GM23338 (cell line): ENCODE measurements around the gene MYO1E. TPM values are rescaled to one million over a fixed set of nuclear protein-coding genes. Genes with fewer than 3 reads are reported as not detected.

Experiments used
- ATAC-seq: fragments of 200-7000 bp; cut with Tn5 transposase; 3 replicates; pipeline ENCODE4 v1.9.1; 2020
- DNase-seq: peaks from one replicate; pipeline ENCODE4 v3.0.0-alpha.2; 2015; ENCODE audit warnings: low spot score
- H2AFZ ChIP-seq: fragments of 200-600 bp; sonication (generic); 2 replicates; pipeline ENCODE4 v1.8.0; 2016; ENCODE audit warnings: antibody characterized with exemption, mild to moderate bottlenecking, moderate library complexity
- H3F3A ChIP-seq: fragments of 200-600 bp; sonication (generic); replicated peaks from 2 replicates; pipeline ENCODE4 v1.8.0; 2017; ENCODE audit warnings: antibody characterized with exemption, mixed run types, low read depth
- H3K27ac ChIP-seq: fragments of 200-600 bp; sonication (generic); 2 replicates; pipeline ENCODE4 v1.6.1; 2016; ENCODE audit warnings: low read depth
- H3K27me3 ChIP-seq: fragments of 200-600 bp; sonication (generic); 2 replicates; pipeline ENCODE4 v1.8.0; 2016; ENCODE audit warnings: mild to moderate bottlenecking, mixed run types, moderate library complexity; ENCODE audit not compliant: insufficient read depth
- H3K36me3 ChIP-seq: fragments of 200-600 bp; sonication (generic); 2 replicates; pipeline ENCODE4 v1.8.0; 2016; ENCODE audit warnings: mild to moderate bottlenecking; ENCODE audit not compliant: insufficient read depth
- H3K4me1 ChIP-seq: fragments of 200-600 bp; sonication (generic); 2 replicates; pipeline ENCODE4 v1.8.0; 2016; ENCODE audit warnings: mild to moderate bottlenecking, moderate library complexity; ENCODE audit not compliant: insufficient read depth
- H3K4me2 ChIP-seq: fragments of 200-600 bp; sonication (generic); 2 replicates; pipeline ENCODE4 v1.7.1; 2017; ENCODE audit warnings: mixed run types
- H3K4me3 ChIP-seq: fragments of 200-600 bp; sonication (generic); 2 replicates; pipeline ENCODE4 v1.6.1; 2016; ENCODE audit warnings: mixed run types
- H3K79me2 ChIP-seq: fragments of 200-600 bp; sonication (generic); replicated peaks from 2 replicates; pipeline ENCODE4 v1.8.0; 2017; ENCODE audit warnings: mild to moderate bottlenecking; ENCODE audit not compliant: insufficient read depth
- H3K9me2 ChIP-seq: fragments of 200-600 bp; sonication (generic); 2 replicates; pipeline ENCODE4 v1.8.0; 2017; ENCODE audit not compliant: insufficient read depth
- H4K20me1 ChIP-seq: fragments of 200-600 bp; sonication (generic); replicated peaks from 2 replicates; pipeline ENCODE4 v1.8.0; 2017; ENCODE audit warnings: mild to moderate bottlenecking; ENCODE audit not compliant: insufficient read depth
- H3K27ac Mint-ChIP-seq: 2 replicates; pipeline ENCODE4 v1.8.0; 2020; ENCODE audit warnings: inconsistent platforms, mild to moderate bottlenecking, moderate library complexity, mixed read lengths
- H3K27me3 Mint-ChIP-seq: 3 replicates; pipeline ENCODE4 v1.8.0; 2022; ENCODE audit warnings: low read depth, mild to moderate bottlenecking, moderate library complexity, mixed read lengths, inconsistent platforms; ENCODE audit not compliant: insufficient read depth, poor library complexity
- H3K36me3 Mint-ChIP-seq: 3 replicates; pipeline ENCODE4 v1.8.0; 2021; ENCODE audit warnings: low read depth, mild to moderate bottlenecking, inconsistent platforms, moderate library complexity, mixed read lengths
- H3K4me1 Mint-ChIP-seq: 3 replicates; pipeline ENCODE4 v1.8.0; 2020; ENCODE audit warnings: mild to moderate bottlenecking, inconsistent platforms, mixed read lengths
- H3K4me3 Mint-ChIP-seq: 3 replicates; pipeline ENCODE4 v1.8.0; 2021; ENCODE audit warnings: moderate library complexity, mild to moderate bottlenecking, inconsistent platforms, mixed read lengths
- H3K9me3 Mint-ChIP-seq: 3 replicates; pipeline ENCODE4 v1.8.0; 2020; ENCODE audit warnings: moderate library complexity, mild to moderate bottlenecking, inconsistent platforms, mixed read lengths
- CREB1 ChIP-seq: fragments of 250-450 bp; sonication (Bioruptor Pico); IDR thresholded peaks from 2 replicates; pipeline ENCODE4 v1.5.0; 2020; ENCODE audit warnings: low read depth, mild to moderate bottlenecking, moderate library complexity
- CTCF ChIP-seq, 2 experiments: fragments of 200-600 bp in 1 of 2; sonication (generic) in 1 of 2; conservative IDR thresholded peaks; 2 replicates each; pipeline versions ENCODE4 v1.5.1 to v1.6.1; 2016 to 2017; ENCODE audit warnings: antibody characterized with exemption in 2 of 2, low read depth in 2 of 2, mild to moderate bottlenecking in 2 of 2, moderate library complexity in 1 of 2
- ETS1 ChIP-seq: IDR thresholded peaks from 2 replicates; pipeline ENCODE4 v1.6.1; 2016; ENCODE audit warnings: antibody characterized with exemption
- EZH2 ChIP-seq: fragments of 200-600 bp; sonication (generic); IDR thresholded peaks from one replicate; pipeline ENCODE4 v1.8.0; 2017; ENCODE audit warnings: antibody characterized with exemption, mild to moderate bottlenecking, low read depth; ENCODE audit not compliant: unreplicated experiment
- EZH2phosphoT487 ChIP-seq: fragments of 200-600 bp; sonication (generic); IDR thresholded peaks from one replicate; pipeline ENCODE4 v1.8.1; 2018; ENCODE audit warnings: antibody characterized with exemption; ENCODE audit not compliant: unreplicated experiment
- JUNB ChIP-seq: IDR thresholded peaks from one replicate; pipeline ENCODE4 v1.6.1; 2016; ENCODE audit warnings: antibody characterized with exemption; ENCODE audit not compliant: unreplicated experiment
- NANOG ChIP-seq: IDR thresholded peaks from 2 replicates; pipeline ENCODE4 v1.6.1; 2016; ENCODE audit warnings: antibody characterized with exemption, borderline replicate concordance
- POLR2AphosphoS5 ChIP-seq: IDR thresholded peaks from 2 replicates; pipeline ENCODE4 v1.6.1; 2016; ENCODE audit warnings: antibody characterized with exemption, low read depth
- REST ChIP-seq: IDR thresholded peaks from one replicate; pipeline ENCODE4 v1.6.1; 2018; ENCODE audit warnings: antibody characterized with exemption; ENCODE audit not compliant: unreplicated experiment
- STAT1 ChIP-seq: IDR thresholded peaks from one replicate; pipeline ENCODE4 v1.6.1; 2016; ENCODE audit warnings: antibody characterized with exemption; ENCODE audit not compliant: unreplicated experiment
- ZNF114 ChIP-seq: fragments of 250-450 bp; sonication (Bioruptor Pico); IDR thresholded peaks from 2 replicates; pipeline ENCODE4 v1.5.0; 2020; ENCODE audit warnings: mild to moderate bottlenecking, moderate library complexity
- ZNF331 ChIP-seq: fragments of 250-450 bp; sonication (Bioruptor Pico); IDR thresholded peaks from 2 replicates; pipeline ENCODE4 v1.5.0; 2020; ENCODE audit warnings: low read depth, mild to moderate bottlenecking, moderate library complexity
- polyA plus RNA-seq: library from polyadenylated mRNA; unstranded; fragments of >200 nt; fragmentation: Nextera tagmentation; extraction: Ambion mirVana; gene quantifications from 2 replicates; pipeline ENCODE4 v1.2.1, GENCODE V29; 2016
- total RNA-seq: library from RNA; depleted of rRNA; stranded (reverse); fragments of >200 nt; shearing (Covaris generic); gene quantifications from 2 replicates; pipeline ENCODE4 v1.2.3, GENCODE V29; 2014
- TF ChIP-seq, protein P1 (sequence below): fragments of 250-450 bp; sonication (Bioruptor Pico); IDR thresholded peaks from 2 replicates; pipeline ENCODE4 v1.5.0; 2020; ENCODE audit warnings: mild to moderate bottlenecking, moderate library complexity

Gene MYO1E
- total and polyA plus RNA-seq, 2 experiments from 2014 or later = 68.3 to 131 TPM

- TF ChIP-seq STAT1 (no peak), ETS1 (no peak), REST (no peak), CTCF (conservative IDR thresholded peaks at IDR 0.05; ENCODE audit: low read depth in 2 of 2) (no peak), POLR2AphosphoS5 (no peak), CREB1 (CRISPR knock-in tag) (no peak), EZH2 (no peak), ZNF114 (CRISPR knock-in tag) (no peak), NANOG (no peak), JUNB (no peak), ZNF331 (CRISPR knock-in tag) (no peak), EZH2phosphoT487 (no peak)
- TF ChIP-seq, protein P1, sequence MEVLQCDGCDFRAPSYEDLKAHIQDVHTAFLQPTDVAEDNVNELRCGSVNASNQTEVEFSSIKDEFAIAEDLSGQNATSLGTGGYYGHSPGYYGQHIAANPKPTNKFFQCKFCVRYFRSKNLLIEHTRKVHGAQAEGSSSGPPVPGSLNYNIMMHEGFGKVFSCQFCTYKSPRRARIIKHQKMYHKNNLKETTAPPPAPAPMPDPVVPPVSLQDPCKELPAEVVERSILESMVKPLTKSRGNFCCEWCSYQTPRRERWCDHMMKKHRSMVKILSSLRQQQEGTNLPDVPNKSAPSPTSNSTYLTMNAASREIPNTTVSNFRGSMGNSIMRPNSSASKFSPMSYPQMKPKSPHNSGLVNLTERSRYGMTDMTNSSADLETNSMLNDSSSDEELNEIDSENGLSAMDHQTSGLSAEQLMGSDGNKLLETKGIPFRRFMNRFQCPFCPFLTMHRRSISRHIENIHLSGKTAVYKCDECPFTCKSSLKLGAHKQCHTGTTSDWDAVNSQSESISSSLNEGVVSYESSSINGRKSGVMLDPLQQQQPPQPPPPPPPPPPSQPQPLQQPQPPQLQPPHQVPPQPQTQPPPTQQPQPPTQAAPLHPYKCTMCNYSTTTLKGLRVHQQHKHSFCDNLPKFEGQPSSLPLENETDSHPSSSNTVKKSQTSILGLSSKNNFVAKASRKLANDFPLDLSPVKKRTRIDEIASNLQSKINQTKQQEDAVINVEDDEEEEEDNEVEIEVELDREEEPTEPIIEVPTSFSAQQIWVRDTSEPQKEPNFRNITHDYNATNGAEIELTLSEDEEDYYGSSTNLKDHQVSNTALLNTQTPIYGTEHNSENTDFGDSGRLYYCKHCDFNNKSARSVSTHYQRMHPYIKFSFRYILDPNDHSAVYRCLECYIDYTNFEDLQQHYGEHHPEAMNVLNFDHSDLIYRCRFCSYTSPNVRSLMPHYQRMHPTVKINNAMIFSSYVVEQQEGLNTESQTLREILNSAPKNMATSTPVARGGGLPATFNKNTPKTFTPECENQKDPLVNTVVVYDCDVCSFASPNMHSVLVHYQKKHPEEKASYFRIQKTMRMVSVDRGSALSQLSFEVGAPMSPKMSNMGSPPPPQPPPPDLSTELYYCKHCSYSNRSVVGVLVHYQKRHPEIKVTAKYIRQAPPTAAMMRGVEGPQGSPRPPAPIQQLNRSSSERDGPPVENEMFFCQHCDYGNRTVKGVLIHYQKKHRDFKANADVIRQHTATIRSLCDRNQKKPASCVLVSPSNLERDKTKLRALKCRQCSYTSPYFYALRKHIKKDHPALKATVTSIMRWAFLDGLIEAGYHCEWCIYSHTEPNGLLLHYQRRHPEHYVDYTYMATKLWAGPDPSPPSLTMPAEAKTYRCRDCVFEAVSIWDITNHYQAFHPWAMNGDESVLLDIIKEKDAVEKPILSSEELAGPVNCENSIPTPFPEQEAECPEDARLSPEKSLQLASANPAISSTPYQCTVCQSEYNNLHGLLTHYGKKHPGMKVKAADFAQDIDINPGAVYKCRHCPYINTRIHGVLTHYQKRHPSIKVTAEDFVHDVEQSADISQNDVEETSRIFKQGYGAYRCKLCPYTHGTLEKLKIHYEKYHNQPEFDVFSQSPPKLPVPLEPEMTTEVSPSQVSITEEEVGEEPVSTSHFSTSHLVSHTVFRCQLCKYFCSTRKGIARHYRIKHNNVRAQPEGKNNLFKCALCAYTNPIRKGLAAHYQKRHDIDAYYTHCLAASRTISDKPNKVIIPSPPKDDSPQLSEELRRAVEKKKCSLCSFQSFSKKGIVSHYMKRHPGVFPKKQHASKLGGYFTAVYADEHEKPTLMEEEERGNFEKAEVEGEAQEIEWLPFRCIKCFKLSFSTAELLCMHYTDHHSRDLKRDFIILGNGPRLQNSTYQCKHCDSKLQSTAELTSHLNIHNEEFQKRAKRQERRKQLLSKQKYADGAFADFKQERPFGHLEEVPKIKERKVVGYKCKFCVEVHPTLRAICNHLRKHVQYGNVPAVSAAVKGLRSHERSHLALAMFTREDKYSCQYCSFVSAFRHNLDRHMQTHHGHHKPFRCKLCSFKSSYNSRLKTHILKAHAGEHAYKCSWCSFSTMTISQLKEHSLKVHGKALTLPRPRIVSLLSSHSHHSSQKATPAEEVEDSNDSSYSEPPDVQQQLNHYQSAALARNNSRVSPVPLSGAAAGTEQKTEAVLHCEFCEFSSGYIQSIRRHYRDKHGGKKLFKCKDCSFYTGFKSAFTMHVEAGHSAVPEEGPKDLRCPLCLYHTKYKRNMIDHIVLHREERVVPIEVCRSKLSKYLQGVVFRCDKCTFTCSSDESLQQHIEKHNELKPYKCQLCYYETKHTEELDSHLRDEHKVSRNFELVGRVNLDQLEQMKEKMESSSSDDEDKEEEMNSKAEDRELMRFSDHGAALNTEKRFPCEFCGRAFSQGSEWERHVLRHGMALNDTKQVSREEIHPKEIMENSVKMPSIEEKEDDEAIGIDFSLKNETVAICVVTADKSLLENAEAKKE (CRISPR knock-in tag) = no peak
- Histone ChIP-seq H3K79me2 (peaks cover 75% of the 10 kb centered on the region), H3K4me3 (no peak overlapping the region), H2AFZ (no peak overlapping the region), H3K36me3 (no peaks in the 10 kb centered on the region), H3K27ac (no peak overlapping the region), H4K20me1 (peaks cover 4% of the 10 kb centered on the region), H3K4me2 (no peak overlapping the region), H3F3A (no peaks in the 10 kb centered on the region), H3K4me1 (peaks cover 33% of the 10 kb centered on the region), H3K9me2 (no peaks in the 10 kb centered on the region), H3K27me3 (no peaks in the 10 kb centered on the region)
- H3K36me3 Mint-ChIP-seq = no peaks in the 10 kb centered on the region
- no peak overlapping the region for H3K4me3 Mint-ChIP-seq
- H3K4me1 Mint-ChIP-seq = peaks cover 56% of the 10 kb centered on the region
- no peaks in the 10 kb centered on the region for H3K9me3 Mint-ChIP-seq
- ATAC-seq (no peak), DNase-seq (no peak)
- no peak overlapping the region for H3K27ac Mint-ChIP-seq
- peaks cover 7% of the 10 kb centered on the region for H3K27me3 Mint-ChIP-seq
These were observed 44.7 kb downstream of the MYO1E start for GRCh38 chr15:59327942-59328341.
